Brain microvascular endothelial cell (primary cell): ENCODE measurements around the gene PHF21A.
A peak's percentile ranks its signal among the peaks of the same experiment; 100 is the strongest.
"Not testable (repeated sequence)": the region's sequence is repeated elsewhere in the genome, so short reads cannot be mapped to it uniquely, and the experiment has no call there.

ENCODE experiments used
- DNase-seq: peaks from one replicate; pipeline ENCODE4 v3.0.0-alpha.2; 2020
- H3K27ac ChIP-seq: fragments of 250-450 bp; sonication (Bioruptor Pico); 2 replicates; pipeline ENCODE4 v1.5.1; 2020; ENCODE audit warnings: mild to moderate bottlenecking, moderate library complexity
- H3K27me3 ChIP-seq: fragments of 250-450 bp; sonication (Bioruptor Pico); replicated peaks from 2 replicates; pipeline ENCODE4 v1.5.1; 2020; ENCODE audit warnings: mild to moderate bottlenecking
- H3K36me3 ChIP-seq: fragments of 250-450 bp; sonication (Bioruptor Pico); replicated peaks from 2 replicates; pipeline ENCODE4 v1.5.1; 2020; ENCODE audit warnings: mild to moderate bottlenecking
- H3K4me3 ChIP-seq: 2 replicates; pipeline ENCODE4 v1.5.1; 2011; ENCODE audit warnings: low read depth, mild to moderate bottlenecking, control low read depth, low read length, moderate library complexity
- in situ Hi-C: cut with HindIII; loops from 2 replicates; pipeline ENCODE4 v1.10.0; 2017; ENCODE audit warnings: low sequenced_read_pairs, low pct_ligation_motif_present
- TF ChIP-seq, protein P1 (sequence below): IDR thresholded peaks from 2 replicates; pipeline ENCODE4 v1.5.1; 2011; ENCODE audit warnings: low read depth, mild to moderate bottlenecking, moderate library complexity, low read length, control low read depth, inconsistent platforms; ENCODE audit errors: missing control alignments

The PHF21A gene

GRCh38 chr11:45985212-45985611 lies 136.0 kb downstream of the PHF21A start:
- no peak overlapping the region for H3K4me3 ChIP-seq
- no peak for DNase-seq
- in situ Hi-C loops, result no loop called here
- TF ChIP-seq, protein P1, sequence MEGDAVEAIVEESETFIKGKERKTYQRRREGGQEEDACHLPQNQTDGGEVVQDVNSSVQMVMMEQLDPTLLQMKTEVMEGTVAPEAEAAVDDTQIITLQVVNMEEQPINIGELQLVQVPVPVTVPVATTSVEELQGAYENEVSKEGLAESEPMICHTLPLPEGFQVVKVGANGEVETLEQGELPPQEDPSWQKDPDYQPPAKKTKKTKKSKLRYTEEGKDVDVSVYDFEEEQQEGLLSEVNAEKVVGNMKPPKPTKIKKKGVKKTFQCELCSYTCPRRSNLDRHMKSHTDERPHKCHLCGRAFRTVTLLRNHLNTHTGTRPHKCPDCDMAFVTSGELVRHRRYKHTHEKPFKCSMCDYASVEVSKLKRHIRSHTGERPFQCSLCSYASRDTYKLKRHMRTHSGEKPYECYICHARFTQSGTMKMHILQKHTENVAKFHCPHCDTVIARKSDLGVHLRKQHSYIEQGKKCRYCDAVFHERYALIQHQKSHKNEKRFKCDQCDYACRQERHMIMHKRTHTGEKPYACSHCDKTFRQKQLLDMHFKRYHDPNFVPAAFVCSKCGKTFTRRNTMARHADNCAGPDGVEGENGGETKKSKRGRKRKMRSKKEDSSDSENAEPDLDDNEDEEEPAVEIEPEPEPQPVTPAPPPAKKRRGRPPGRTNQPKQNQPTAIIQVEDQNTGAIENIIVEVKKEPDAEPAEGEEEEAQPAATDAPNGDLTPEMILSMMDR, result no peak
- H3K36me3 ChIP-seq, result no peaks in the 10 kb centered on the region
- H3K27me3 ChIP-seq, result no peaks in the 10 kb centered on the region
- no peak overlapping the region for H3K27ac ChIP-seq

DNA sequence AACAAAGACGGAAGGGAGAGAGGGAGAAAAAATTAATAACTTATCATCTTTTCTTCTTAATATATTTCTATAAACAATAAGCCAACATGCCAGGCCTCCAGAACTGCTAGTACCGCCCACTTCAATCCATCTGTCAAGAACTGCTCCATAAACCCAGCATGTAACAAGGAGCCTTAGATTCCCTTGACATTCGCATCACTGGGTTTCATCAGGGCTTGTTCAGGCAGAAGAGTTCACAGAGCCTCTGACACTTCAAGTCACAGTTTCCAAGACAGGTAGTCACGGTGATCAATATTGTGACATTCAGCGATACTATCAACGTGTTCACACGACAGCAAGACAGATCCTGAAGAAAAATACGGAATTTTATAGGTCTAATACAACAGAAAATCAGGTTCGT lies 137.1 kb downstream of the PHF21A start:
- Histone ChIP-seq H3K36me3 (peaks cover 4% of the 10 kb centered on the region), H3K27ac (no peak overlapping the region), H3K27me3 (no peaks in the 10 kb centered on the region), H3K4me3 (no peak overlapping the region)
- in situ Hi-C loops, result no loop called here
- TF ChIP-seq, protein P1, result no peak
- DNase-seq, result no peak

GRCh38 chr11:45983471-45983845 lies 137.8 kb downstream of the PHF21A start:
- in situ Hi-C loops, result no loop called here
- no peaks in the 10 kb centered on the region for H3K27me3 ChIP-seq
- H3K36me3 ChIP-seq, result peaks cover 6% of the 10 kb centered on the region
- TF ChIP-seq, protein P1, result no peak
- no peak overlapping the region for H3K27ac ChIP-seq
- no peak for DNase-seq
- H3K4me3 ChIP-seq, result no peak overlapping the region

GRCh38 chr11:45982656-45983470 lies 138.4 kb downstream of the PHF21A start:
- H3K4me3 ChIP-seq, result no peak overlapping the region
- TF ChIP-seq, protein P1, result no peak
- DNase-seq, result peak; percentile 86
- peaks cover 10% of the 10 kb centered on the region for H3K36me3 ChIP-seq
- no peaks in the 10 kb centered on the region for H3K27me3 ChIP-seq
- peak overlapping the region; percentile 34 for H3K27ac ChIP-seq
- in situ Hi-C loops, result no loop called here

DNA sequence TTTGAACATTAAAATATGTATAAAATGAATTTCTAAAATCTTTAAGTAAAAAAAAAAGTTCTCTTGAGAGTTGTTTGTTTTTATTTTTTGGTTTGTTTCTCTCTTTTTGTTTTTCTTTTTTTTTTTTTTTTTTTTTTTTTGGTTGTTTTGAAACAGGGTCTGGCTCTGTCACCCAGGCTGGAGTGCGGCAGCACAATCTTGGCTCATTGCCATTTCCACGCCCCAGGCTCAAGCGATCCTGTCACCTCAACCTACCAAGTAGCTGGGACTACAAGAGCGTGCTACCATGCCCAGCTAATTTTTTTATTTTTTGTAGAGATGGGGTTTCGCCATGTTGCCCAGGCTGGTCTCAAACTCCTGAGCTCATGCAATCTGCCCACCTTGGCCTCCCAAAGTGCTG lies 139.4 kb downstream of the PHF21A start:
- H3K27me3 ChIP-seq, H3K4me3 ChIP-seq, DNase-seq, H3K36me3 ChIP-seq, H3K27ac ChIP-seq, in situ Hi-C loops: not testable (repeated sequence)

DNA sequence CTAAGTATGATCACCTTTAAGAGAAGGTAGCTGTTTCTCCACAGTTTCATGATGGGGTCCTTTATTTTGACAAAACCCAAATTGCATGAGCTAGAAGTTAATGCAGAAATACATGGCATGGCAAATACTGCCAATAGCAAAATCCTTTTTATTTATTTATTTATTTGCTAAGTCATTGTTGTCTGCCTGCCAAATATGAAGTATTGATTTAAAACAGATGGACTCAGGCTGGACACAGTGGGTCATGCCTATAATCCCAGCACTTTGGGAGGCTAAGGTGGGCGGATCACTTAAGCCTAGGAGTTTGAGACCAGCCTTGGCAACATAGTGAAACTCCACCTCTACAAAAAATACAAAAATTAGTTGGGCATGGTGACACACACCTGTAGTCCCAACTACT lies 146.4 kb downstream of the PHF21A start:
- no peak overlapping the region for H3K27ac ChIP-seq
- H3K36me3 ChIP-seq, result peaks cover 10% of the 10 kb centered on the region
- DNase-seq, result no peak
- TF ChIP-seq, protein P1, result no peak
- H3K27me3 ChIP-seq, result no peaks in the 10 kb centered on the region
- no peak overlapping the region for H3K4me3 ChIP-seq
- in situ Hi-C loops, result no loop called here
